LHCN-M2 (cell line): ENCODE results near the gene SGK1. TPM values are rescaled to one million over a fixed set of nuclear protein-coding genes. Genes with fewer than 3 reads are reported as not detected.
"Not testable (repeated sequence)": the region's sequence is repeated elsewhere in the genome, so short reads cannot be mapped to it uniquely, and the experiment has no call there.

Experiments used
- DNase-seq: peaks from one replicate; pipeline ENCODE4 v3.0.0-alpha.2; 2012; ENCODE audit warnings: low read depth
- total RNA-seq: library from RNA; depleted of rRNA; stranded (reverse); fragments of >200 nt; gene quantifications from 2 replicates; pipeline ENCODE4 v1.2.3, GENCODE V29; 2014

SGK1 gene
- total RNA-seq, 1 experiment from 2014 or later, result 11.5 TPM

DNA sequence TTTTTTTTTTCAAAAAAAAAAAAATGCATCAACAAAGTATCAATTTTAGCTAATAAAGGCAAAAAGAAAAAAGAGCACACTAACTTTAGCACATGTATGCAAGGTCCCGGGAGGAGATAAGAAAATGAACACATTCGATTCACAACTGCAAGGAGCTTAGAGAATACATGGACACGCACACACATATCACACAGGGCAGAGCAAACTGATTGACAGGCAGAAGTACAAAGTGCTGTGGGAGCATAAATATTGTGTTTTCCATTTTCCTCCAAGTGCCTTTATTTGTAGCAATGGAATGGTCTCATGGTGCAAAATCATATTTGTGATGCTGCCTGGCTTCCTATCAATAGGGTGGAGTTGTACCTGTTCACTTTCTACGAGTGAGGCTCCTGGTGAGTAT, 63.8 kb downstream of the SGK1 start:
- no peak for DNase-seq

DNA sequence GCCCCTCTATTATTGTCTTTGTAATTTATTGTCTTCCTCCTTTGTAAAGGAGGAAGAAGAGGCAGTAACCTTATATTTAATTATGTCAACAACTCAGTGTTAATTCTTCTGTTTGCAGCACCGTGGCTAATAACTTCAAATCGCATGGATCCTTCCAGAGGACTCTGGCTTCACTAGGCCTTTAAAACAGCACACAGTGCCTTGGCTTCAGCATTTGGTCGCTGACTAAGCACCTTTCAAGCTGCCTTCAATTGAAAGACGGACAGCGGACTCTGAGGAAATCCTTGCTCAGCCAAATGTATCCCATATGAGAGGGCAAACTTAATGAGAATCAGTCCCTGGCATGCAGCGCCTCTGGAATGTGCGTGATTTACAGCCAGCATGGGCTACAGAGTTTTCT, 64.2 kb downstream of the SGK1 start:
- DNase-seq, result no peak

DNA sequence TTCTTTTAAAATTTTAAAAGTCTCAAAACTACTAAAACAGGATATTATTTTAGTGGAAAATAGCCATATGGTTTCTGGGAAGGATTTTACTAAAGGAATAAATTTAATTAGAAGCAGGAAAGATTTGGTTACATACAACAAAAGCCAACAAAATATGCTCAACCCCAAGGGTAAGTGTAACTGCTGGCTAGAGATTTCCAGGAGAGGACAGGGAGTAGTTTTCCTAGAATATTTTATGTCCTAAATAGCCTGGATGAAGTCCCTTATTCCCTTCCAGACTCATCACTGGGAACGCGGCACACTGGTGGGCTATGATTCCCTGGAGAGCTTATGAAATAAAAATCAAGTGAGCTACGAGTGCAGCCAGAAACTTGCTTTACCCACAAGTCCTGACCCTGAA, 66.6 kb downstream of the SGK1 start:
- DNase-seq, result no peak

DNA sequence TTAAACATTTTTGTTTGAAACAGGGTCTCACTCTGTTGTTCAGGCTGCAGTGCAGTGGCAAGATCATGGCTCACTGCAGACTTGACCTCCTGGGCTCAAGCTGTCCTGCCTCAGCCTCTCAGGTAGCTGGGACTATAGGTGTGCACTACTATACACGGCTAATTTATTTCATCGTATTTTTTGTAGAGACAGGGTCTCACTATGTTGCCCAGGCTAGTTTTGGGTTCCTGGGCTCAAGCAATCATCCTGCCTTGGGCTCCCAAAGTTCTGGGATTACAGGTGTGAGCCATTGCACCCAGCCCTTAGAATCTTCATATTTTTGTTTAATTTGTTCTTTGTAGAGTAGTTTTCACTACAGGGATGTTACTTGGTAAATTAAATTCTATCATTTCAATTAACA, 67.1 kb downstream of the SGK1 start:
- DNase-seq, result no peak

DNA sequence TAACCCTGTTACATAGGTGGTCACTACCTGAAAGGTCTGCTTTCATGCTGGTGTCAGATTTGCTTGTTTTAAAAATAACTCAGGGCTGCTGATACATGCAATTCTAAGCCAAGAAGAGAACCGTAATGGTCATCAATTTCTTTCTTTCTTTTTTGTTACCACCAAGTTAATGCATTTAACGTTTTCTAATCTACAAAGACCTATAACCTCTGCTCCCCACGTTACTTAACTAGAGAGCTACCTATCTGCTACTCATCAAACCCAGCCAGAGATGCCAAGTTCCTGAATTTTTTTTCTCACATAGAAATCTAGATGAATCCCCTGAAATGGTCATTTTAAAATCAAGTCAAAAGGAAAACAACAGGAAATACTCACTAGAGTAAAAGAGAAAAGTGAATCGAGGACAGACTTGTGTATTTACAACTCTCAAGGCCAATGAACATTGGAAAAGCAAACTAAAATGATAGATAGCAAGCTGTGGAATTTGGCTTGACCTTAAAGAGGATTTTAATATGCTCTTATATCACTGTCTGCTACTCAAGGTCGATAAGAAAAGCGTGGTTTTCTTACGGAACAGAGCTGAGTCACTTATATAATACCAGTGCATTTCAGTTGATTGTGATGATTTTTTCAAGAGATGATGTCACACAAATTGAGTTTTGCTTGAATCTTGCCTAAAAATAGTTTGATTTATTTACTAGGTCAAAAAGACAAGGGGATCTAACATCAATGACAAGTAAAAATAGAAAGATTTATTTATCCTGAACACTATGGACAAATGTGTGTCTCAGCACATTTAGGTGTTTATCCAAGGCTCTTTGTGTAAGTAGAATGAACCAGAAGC, 67.9 kb downstream of the SGK1 start:
- DNase-seq, result no peak

DNA sequence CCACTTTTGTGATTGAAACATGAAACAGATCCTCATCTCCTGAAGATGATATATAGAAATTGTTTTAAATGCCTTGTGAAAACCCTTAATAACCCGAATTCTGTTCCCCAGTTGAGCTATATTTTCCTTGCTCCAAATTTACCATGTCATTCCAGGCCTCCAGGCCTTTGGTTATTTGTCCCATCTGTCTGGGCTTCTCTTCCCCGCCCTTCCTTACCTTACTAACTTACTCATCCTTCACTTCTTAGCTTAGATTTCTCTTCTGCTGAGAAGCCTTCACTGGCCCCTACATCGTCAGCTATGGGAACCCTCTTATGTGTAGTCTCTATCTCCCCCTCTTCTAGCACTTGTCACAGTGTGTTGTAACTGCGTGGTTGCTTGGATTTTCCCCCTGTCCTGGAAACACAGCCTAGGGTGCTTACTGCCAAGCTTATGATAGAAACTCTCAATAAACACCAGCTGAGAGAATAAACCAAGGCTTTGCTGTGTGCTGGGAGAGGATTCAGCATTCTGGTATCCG, 68.6 kb downstream of the SGK1 start:
- DNase-seq, result no peak

DNA sequence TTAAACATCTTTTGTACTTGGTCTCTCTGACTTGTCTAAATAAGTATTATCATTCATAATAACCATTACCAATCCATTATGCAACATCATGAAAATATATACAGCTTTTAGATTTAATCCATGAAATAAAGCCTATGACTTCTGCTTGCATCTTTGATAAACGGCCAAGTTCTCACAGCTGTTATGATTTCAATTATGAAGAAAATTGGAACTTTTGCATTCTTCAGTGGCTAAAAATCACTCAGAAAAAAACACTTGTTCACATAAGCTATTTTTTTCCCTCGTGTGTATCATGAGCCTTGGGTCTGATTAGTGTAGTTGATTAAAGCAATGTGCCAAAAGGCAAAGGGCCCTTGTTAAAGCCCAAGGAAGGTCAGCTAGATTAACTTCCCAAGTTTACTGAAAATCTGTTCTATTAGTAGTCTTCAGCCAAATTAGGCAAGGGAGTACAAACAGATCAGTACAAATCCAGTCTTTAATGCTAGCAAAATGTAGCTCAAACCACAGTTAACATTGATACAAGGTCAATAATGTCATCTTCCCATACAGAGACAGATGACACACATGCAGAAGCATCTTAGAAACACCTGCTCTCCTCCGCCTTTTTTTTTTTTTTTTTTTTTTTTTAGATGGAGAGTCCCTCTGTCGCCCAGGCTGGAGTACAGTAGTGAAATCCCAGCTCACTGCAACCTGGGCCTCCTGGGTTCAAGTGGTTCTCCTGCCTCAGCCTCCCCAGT, 69.9 kb downstream of the SGK1 start:
- no peak for DNase-seq

DNA sequence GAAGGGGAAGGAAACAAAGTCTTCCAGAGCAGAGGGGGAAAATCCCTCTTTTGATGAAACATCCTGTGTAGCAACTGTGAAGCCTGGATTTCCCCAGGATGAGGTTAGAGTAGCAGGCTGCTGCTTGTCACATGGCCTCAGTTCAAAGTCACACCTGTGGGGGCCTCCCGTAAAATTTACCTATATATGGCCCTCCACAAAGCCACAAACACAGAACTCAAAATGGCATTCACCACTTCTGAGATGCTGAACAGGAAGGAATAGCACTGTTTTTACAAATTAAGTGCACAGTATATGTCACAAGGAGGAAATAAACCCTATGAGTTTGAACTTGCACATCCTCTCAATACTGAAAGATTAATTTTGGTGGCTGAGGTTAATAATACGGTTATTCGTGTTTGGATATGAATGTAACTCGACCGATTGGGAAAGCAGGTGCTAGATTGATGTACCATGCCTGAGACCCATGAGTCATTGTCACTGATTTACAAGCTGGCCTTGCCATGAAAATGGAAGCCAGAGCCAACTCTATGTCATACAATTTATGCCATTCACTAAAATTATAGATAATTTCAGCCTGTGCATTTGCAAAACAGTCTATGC, 70.6 kb downstream of the SGK1 start:
- DNase-seq, result peak; percentile 27

DNA sequence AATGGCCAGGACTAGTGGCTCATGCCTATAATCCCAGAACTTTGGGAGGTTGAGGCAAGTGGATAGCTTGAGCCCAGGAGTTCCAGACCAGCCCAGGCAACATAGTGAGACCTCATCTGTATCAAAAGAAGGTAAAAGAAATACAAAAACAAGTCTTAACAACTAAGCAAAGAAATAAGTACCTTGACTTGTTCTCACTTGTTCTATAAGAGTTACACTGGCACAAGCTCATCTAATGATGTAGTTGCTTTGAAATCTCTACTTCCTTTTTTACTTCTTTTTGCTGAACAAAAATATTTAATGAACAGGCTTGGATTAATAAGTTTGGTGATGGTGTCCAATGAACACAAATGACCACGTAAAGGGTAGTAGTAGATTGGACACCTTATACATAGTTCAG, 72.2 kb downstream of the SGK1 start:
- no peak for DNase-seq

DNA sequence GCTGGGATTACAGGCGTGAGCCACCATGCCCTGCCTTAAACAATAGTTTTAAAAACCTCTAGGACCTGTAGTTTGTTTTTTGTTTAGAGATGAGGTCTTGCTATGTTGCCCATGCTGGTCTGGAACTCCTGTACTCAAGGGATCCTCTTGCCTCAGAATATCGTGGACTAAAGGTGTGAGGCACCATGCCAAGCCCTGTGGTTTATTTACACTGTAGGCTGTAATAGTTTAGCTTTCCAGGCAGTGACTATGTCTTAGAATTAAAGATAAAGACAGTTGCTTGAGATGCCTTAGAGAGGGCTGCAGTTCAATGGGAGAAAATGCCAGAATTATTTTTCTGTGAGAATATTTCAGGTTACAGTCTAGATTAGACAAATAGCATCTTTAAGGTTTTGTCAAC, 72.9 kb downstream of the SGK1 start:
- peak; percentile 22 for DNase-seq

DNA sequence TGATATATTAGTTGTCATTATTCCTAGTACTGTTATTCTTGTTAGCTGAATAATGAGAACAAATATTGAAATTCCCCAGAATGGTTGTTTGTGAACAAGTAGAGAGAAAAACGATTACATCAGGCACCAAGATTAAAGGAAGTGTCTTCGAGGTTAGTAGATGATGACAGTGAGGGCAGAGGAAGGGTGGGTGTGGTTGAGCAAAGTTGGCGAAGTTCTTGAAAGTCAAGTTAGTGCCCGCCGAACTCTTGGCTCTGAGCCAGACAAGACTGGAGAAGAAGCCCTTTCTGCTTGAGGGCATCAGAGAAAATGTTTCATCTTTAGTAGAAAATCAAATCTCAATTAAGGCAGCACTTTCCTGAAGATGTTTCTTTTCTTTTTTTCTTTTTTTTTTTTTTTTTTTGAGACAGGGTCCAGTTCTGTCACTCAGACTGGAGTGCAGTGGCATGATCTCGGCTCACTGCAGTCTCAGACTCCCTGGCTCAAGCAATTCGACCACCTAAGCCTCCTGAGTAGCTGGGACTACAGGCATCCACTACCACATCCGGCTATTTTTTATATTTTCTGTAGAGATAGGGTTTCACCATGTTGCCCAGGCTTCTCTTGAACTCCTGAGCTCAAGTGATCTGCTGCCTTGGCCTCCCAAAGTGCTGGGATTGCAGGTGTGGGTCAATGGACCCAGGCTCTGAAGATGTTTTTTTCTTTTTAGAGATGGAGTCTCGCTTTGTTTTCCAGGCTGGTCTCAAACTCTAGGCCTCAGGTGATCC, 77.1 kb downstream of the SGK1 start:
- DNase-seq, result no peak

DNA sequence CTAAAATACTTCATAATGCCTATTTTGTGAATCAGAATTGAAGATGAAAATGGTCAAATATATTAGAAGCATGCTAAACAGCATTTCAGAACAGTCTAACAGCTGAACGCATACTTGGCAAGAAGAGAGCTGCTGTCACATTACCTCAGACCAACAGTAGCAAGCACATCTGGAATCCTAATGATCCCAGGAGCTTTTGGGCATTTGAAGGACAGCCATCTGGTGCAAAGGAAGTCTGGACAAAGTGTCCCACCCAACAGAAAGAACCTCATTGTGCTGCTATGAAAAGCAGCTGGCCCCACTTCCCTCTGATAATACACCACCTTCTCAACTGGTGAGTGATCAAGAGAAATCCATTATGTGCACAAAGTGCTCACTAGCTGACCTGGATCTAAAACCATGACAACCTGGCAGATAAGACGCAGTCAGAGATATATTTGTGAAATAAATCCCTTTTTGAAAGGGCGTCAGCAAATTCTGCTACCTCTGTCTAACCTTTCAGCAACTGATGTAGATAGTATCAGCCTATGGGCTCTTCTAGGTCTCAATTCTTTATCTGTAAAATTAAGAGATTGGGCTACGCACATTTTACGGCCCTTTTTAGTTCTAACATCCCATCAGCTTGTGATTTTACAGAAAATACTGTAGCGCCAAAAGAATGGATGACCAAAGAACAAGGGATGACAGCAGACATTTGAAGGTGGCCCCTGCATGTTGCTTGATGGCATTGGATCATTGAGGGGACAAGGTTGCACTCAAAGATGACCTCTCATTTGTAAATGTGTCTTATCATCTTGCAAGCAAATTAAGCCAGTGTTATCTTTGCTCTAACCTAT, 78.7 kb downstream of the SGK1 start:
- DNase-seq, result peak; percentile 19

DNA sequence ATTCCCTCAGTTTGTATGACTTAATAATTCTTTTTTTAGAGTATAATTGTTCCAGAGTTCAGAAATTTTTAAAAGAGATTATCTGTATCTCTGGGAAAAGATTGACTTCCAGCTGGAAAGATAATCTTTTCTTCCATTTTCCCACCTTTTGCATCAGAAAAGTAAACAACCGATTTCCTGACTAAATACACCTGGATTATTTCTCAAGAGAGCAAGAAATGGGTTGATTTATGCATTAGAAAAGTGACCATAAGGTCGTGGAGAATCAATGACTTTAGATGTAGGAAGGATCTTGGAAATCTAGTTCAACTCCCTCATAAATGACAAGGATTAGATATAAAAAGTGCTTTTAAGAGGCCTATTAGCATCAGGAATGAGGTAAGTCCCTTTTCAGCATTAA, 79.9 kb downstream of the SGK1 start:
- no peak for DNase-seq

DNA sequence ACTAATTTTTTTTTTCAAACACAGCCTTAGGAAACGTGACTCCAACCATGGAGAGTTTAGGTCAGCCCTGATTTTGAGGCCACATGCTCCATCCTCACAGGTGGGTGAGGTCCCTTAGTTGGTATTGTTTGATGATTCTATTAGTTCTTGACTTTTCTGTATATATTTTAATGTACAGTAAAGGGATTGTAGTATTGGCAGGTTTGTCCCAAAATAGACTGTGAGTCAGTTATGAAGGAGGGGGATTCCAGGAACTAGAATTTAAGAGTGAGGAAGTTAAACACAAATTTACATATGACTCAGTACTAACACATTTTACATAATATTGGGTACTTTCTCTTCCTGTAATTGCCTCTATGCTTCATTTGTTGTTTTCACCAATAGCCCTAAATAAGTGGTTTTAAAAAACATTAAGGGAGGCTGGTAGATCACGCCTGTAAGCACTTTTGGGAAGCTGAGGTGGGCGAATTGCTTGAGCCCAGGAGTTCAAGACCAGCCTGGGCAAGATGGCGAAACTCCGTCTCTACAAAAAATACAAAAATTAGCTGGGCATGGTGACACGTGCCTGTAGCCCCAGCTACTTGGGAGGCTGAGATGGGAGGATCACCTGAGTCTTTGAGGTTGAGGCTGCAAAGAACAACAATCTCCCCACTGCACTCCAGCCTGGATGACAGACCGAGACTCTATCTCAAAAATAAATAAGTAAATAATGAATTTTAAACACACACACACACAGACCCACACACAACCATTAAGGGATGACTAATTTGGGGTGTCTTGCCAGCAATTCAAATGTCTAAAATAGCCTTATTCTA, 81.8 kb downstream of the SGK1 start:
- peak; percentile 60 for DNase-seq

DNA sequence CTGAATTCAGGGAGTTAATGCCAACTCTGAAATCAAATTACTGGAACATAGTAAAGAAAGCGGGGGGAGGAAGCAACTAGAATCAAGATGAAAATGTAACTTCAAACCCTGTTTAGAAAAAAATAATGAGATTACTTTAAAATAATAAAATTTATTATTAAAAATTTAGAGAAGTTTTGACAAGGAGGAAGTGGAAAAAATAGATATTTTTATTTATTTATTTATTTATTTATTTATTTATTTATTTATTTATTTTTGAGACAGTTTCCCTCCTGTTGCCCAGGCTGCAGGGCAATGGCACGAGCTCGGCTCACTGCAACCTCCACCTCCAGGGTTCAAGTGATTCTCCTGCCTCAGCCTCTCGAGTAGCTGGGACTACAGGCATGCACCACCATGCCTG, 82.6 kb downstream of the SGK1 start:
- not testable (repeated sequence) for DNase-seq

DNA sequence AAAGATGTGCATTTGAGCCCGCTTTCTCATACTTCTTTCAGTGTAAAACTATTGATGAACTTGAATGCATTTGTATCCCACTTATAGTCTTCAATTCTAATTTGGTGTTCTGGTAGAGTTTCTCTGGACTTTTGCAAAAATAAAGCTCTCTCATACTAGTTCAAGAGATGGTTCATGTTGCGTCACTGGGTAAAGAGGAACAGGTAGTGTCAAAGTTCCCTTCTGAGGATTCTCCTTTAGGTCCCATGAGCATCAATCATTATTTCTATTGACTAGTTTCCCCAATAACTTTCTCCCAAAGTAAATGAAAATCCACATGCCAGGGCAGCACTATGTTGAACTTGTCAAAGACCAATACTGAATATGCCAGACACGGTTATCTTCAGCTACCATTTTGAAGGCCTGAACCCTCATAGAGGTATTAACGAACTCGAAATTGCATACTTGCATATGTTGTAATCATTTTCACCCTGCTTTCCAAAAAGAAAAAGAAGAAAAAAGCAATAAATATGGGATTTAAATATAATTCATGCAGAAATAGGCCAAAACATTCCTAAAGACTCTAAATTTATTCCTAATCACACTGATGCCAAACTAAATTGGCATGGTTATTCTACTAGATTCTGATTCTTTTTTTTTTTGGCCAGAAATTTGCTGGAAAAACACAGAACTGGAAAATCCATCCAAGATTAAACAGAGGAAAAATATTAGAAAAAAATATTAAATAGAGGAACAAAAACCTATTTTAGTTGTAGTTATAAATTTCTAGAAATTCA, 84.5 kb downstream of the SGK1 start:
- DNase-seq, result no peak

DNA sequence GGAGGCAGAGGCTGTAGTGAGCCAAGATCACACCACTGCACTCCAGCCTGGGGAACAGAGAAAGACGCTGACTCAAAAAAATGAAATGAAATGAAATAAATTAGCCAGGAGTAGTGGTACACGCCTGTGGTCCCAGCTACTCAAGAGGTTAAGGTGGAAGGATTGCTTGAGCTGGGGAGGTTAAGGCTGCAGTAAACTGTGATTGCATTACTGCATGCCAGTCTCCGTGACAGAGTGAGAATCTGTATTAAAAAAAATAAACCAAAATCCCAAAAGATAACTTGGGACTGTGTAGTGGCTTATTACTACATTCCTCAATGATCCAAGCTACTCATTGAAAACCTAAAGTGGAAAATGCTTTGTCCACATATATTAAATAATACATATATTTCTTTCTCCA, 87.0 kb downstream of the SGK1 start:
- DNase-seq, result no peak

DNA sequence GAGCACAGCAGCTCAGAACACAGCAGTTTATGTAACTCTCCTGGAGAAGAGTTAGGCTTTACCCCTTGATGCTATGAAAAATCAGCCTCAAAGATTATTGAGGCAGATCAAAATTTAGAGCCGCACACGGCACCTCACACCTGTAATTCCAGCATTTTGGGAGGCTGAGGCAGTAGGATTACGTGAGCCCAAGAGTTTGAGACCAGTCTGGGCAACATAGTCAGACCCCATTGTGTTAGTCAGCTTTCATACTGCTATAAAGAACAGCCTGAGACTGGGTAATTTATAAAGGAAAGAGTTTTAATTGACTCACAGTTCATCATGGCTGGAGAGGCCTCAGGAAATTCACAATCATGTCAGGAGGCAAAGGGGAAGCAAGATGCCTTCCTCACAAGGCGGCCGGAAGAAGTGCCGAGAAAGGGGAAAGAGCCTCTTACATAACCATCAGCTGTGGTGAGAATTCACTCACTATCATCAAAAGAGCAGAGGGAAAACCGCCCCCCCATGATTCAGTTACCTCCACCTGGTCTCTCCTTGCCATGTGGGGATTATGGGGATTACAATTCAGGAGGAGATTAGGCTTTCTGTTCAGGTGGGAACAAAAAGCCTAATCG, 87.7 kb downstream of the SGK1 start:
- no peak for DNase-seq

DNA sequence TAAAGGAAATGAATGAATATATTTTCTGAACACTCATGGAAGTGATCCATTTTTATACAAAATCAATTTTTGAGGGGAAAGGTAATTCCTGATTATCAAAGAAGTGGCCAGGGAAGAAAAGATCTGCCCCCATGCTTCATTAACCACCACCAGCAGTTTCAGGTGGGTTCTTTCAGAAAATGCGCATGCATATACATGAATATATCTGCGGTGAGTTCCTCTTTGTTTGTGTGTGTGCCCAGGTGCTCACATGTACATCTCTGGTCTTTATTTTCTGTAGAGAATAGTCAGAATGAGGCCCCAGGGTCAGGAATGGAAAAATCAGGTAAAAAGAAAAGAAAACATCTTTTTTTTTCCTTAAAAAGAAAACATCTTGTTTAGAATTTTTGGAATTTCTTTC, 88.4 kb downstream of the SGK1 start:
- DNase-seq, result no peak
